B cell (primary cell): Measurements from ENCODE around the gene EIF4ENIF1. TPM values are rescaled to one million over a fixed set of nuclear protein-coding genes. Genes with fewer than 3 reads are reported as not detected.
"Not testable (repeated sequence)": the region's sequence is repeated elsewhere in the genome, so short reads cannot be mapped to it uniquely, and the experiment has no call there.

Experiments
- ATAC-seq: fragments of 200-7000 bp; cut with Tn5 transposase; one replicate; pipeline ENCODE4 v1.10.0; 2021; ENCODE audit warnings: low read depth, mild to moderate bottlenecking, moderate number of reproducible peaks, moderate library complexity
- CTCF ChIA-PET: fragments of 350-600 bp; sonication (Branson Sonifier 250); formaldehyde crosslinking; loops from one replicate; lab custom pipeline; 2021; ENCODE audit warnings: antibody characterized with exemption, inconsistent platforms; lab: Charles Lee
- POLR2A ChIA-PET: fragments of 350-600 bp; sonication (Branson Sonifier 250); formaldehyde crosslinking; loops from one replicate; lab custom pipeline; 2021; ENCODE audit warnings: antibody characterized with exemption; lab: Charles Lee
- DNase-seq: peaks from one replicate; pipeline ENCODE4 v3.0.0; 2013
- H2AFZ ChIP-seq: 2 replicates; pipeline ENCODE4 v1.6.1; 2012; ENCODE audit warnings: mild to moderate bottlenecking, low read depth, low read length; ENCODE audit not compliant: insufficient read depth, poor library complexity, severe bottlenecking
- H3K27ac ChIP-seq, 2 donors: 1 replicate in 1 of 2; 2 replicates in 1 of 2; pipeline ENCODE4 v1.5.1; 2012 to 2013; ENCODE audit warnings: low read length in 2 of 2, mild to moderate bottlenecking in 2 of 2, moderate library complexity in 1 of 2
- H3K27me3 ChIP-seq, 4 experiments: fragments of 200-600 bp in 1 of 4; sonication (generic) in 1 of 4; replicated peaks in 1 of 4; 1 replicate in 2 of 4; 2 replicates in 2 of 4; pipeline versions ENCODE4 v1.6.1 to v1.7.0; 2013 to 2016; ENCODE audit warnings: low read length in 3 of 4, mild to moderate bottlenecking in 2 of 4, mixed read lengths in 1 of 4, moderate library complexity in 1 of 4; ENCODE audit not compliant: insufficient read depth in 4 of 4, control insufficient read depth in 3 of 4; ENCODE audit errors: control extremely low read depth in 1 of 4
- H3K36me3 ChIP-seq, 2 experiments: replicated peaks in 1 of 2; 1 replicate in 1 of 2; 2 replicates in 1 of 2; pipeline versions ENCODE4 v1.6.1 to v1.7.1; 2013; ENCODE audit warnings: low read length in 1 of 2; ENCODE audit not compliant: insufficient read depth in 2 of 2, control insufficient read depth in 1 of 2; ENCODE audit errors: control extremely low read depth in 1 of 2, extremely low read depth in 1 of 2
- H3K4me1 ChIP-seq, 2 donors: fragments of 200-600 bp in 1 of 2; sonication (generic) in 1 of 2; 1 replicate in 1 of 2; 2 replicates in 1 of 2; pipeline versions ENCODE4 v1.5.1 to v1.6.1; 2013 to 2017; ENCODE audit warnings: low read length in 2 of 2; ENCODE audit not compliant: control insufficient read depth in 2 of 2, insufficient read depth in 2 of 2
- H3K4me2 ChIP-seq: replicated peaks from 2 replicates; pipeline ENCODE3; 2012; ENCODE audit warnings: mild to moderate bottlenecking, low read depth, low read length; ENCODE audit not compliant: poor library complexity, severe bottlenecking
- H3K4me3 ChIP-seq, 5 experiments: fragments of 200-600 bp in 1 of 5; sonication (generic) in 1 of 5; 1 replicate in 3 of 5; 2 replicates in 2 of 5; pipeline versions ENCODE4 v1.5.1 to v1.7.0; 2011 to 2016; ENCODE audit warnings: low read length in 4 of 5, mild to moderate bottlenecking in 4 of 5, low read depth in 2 of 5, control low read depth in 1 of 5, moderate library complexity in 1 of 5; ENCODE audit not compliant: insufficient read depth in 1 of 5; ENCODE audit errors: control extremely low read depth in 1 of 5, extremely low read depth in 1 of 5
- H3K79me2 ChIP-seq: fragments of 200-600 bp; sonication (generic); one replicate; pipeline ENCODE4 v1.6.0; 2016; ENCODE audit warnings: low read length; ENCODE audit not compliant: control insufficient read depth, insufficient read depth
- H3K9ac ChIP-seq: fragments of 200-600 bp; sonication (generic); 2 replicates; pipeline ENCODE4 v1.6.1; 2017; ENCODE audit warnings: mild to moderate bottlenecking, low read length, moderate library complexity
- H3K9me3 ChIP-seq, 3 donors: one replicate each; pipeline versions ENCODE4 v1.6.1 to v1.7.1; 2013; ENCODE audit warnings: low read length in 2 of 3; ENCODE audit not compliant: control insufficient read depth in 2 of 3, insufficient read depth in 1 of 3; ENCODE audit errors: control extremely low read depth in 1 of 3
- H4K20me1 ChIP-seq: 2 replicates; pipeline ENCODE4 v1.6.0; 2012; ENCODE audit warnings: mild to moderate bottlenecking, low read length; ENCODE audit not compliant: insufficient read depth, control insufficient read depth, poor library complexity, severe bottlenecking
- H3K27ac Mint-ChIP-seq: one replicate; pipeline ENCODE4 v1.8.0; 2021; ENCODE audit warnings: mixed read lengths
- H3K27me3 Mint-ChIP-seq: one replicate; pipeline ENCODE4 v1.8.0; 2021; ENCODE audit warnings: mixed read lengths
- H3K4me1 Mint-ChIP-seq: one replicate; pipeline ENCODE4 v1.8.0; 2021; ENCODE audit warnings: mixed read lengths
- H3K4me3 Mint-ChIP-seq: one replicate; pipeline ENCODE4 v1.8.0; 2021; ENCODE audit warnings: mixed read lengths
- H3K9me3 Mint-ChIP-seq: one replicate; pipeline ENCODE4 v1.8.0; 2022; ENCODE audit warnings: mixed read lengths; ENCODE audit not compliant: insufficient read depth
- CTCF ChIP-seq: fragments of 200-600 bp; IDR thresholded peaks from one replicate; pipeline ENCODE4 v1.8.0; 2022; ENCODE audit warnings: antibody characterized with exemption, mild to moderate bottlenecking
- EZH2 ChIP-seq: IDR thresholded peaks from 2 replicates; pipeline ENCODE4 v1.6.1; 2012; ENCODE audit warnings: borderline replicate concordance, low read depth, mild to moderate bottlenecking, moderate library complexity, low read length; ENCODE audit not compliant: insufficient read depth, poor library complexity, severe bottlenecking
- WGBS: methylation state at CpG from one replicate; pipeline ENCODE4 v1.1.5; 2013; ENCODE audit warnings: missing lambda C conversion rate; ENCODE audit not compliant: insufficient coverage; 5-methylcytosine and 5-hydroxymethylcytosine counted together
- intact Hi-C: fragments of 100-400 bp; cut with micrococcal nuclease; formaldehyde crosslinking; loops from one replicate; pipeline ENCODE4 v1.10.0; 2022
- polyA plus RNA-seq: library from polyadenylated mRNA; depleted of rRNA; stranded (reverse); fragments of >200 nt; gene quantifications from 2 replicates; pipeline ENCODE4 v1.2.3, GENCODE V29; 2012
- total RNA-seq, 2 donors: library from RNA; stranded (reverse); fragments of 120-200 nt in 1 of 2; gene quantifications; 1 replicate in 1 of 2; 2 replicates in 1 of 2; pipeline versions ENCODE4 v1.2.3 to v1.2.4, GENCODE V29; 2013 to 2022

The EIF4ENIF1 gene
- total and polyA plus RNA-seq, 2 donors (not counting 1 experiment from before 2014, with no cell fraction given), result 29.4 to 58.3 TPM

DNA sequence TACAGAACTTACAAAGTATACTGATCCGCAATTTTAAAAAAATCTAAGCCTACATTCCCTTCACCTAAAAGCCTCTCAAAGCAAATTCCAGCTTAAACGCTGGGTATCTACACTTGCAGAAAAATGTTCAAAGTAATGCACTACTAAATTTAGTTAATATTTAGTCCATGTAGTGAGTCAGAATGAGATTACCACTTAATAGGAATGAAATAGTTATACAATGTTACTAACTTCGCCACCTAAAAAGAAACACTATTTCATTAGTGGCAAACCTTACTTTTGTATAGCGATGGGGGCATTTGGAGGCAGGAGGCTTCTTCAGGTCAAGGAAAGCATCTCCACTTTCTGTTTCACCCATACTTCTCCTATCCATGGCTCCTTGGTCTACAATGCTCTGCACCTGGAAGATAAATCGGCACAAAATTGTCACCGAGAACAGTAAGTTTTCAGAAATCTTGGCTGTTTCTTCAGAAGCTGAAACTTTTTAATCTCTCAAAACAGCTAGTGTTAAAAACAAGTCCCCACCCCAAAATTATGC lies 1.2 kb downstream of the EIF4ENIF1 start:
- TF ChIP-seq CTCF, result no peak
- TF ChIP-seq EZH2, result no peak
- intact Hi-C loops, result loop anchor here (5.0 kb wide), 1 partner anchor 276 kb away; the partner anchor contains the start of gene LIMK2
- no peaks in the 10 kb centered on the region for H4K20me1 ChIP-seq

GRCh38 chr22:31486951-31487350 lies 2.7 kb downstream of the EIF4ENIF1 start:
- H3K27ac Mint-ChIP-seq, result no peak overlapping the region
- intact Hi-C loops, result loop anchor here (5.0 kb wide), 1 partner anchor 275 kb away; the partner anchor contains the start of gene LIMK2
- DNase-seq (no peak), ATAC-seq (no peak)
- Histone ChIP-seq H3K27me3 (no peaks in the 10 kb centered on the region), H3K4me1 (peaks cover 23 to 28% of the 10 kb centered on the region in 2 donors), H3K4me3 (no peak overlapping the region), H3K4me2 (no peak overlapping the region), H3K36me3 (peaks cover 0 to 46% of the 10 kb centered on the region in 2 experiments), H4K20me1 (peaks cover under 1% of the 10 kb centered on the region), H3K27ac (no peak overlapping the region), H3K9me3 (no peaks in the 10 kb centered on the region), H3K9ac (no peak overlapping the region), H2AFZ (no peak overlapping the region), H3K79me2 (peaks cover 60% of the 10 kb centered on the region)
- POLR2A ChIA-PET, result interaction anchor here (0.7 kb wide), 1 partner anchor 35 kb away, joined by 12 read pairs; no protein-coding TSS in a partner anchor
- WGBS, result no CpG with 5 or more reads among the region's 2 CpGs
- TF ChIP-seq CTCF (no peak), EZH2 (no peak)
- peak overlapping the region; percentile 45 for H3K4me3 Mint-ChIP-seq
- peaks cover 48% of the 10 kb centered on the region for H3K4me1 Mint-ChIP-seq
- H3K27me3 Mint-ChIP-seq, result no peaks in the 10 kb centered on the region
- no peaks in the 10 kb centered on the region for H3K9me3 Mint-ChIP-seq
- CTCF ChIA-PET, result interaction anchor here (0.6 kb wide), 1 partner anchor 20 kb away, joined by 3 read pairs; no protein-coding TSS in a partner anchor

More for the DNA sequence above, 1.2 kb downstream of the EIF4ENIF1 start:
- Histone ChIP-seq H3K79me2 (peaks cover 46% of the 10 kb centered on the region), H3K4me2 (peak overlapping the region; percentile 84), H3K9me3 (no peaks in the 10 kb centered on the region), H3K27me3 (no peaks in the 10 kb centered on the region), H3K4me1 (peaks cover 23 to 33% of the 10 kb centered on the region in 2 donors), H3K4me3 (peak overlapping the region; percentile 53 to 100 (median 76)), H3K36me3 (peaks cover 0 to 41% of the 10 kb centered on the region in 2 experiments), H2AFZ (peak overlapping the region; percentile 86), H3K27ac (peak overlapping the region; percentile 62 to 99), H3K9ac (peak overlapping the region; percentile 94)
- Mint-ChIP-seq H3K27me3 (no peaks in the 10 kb centered on the region), H3K4me1 (peaks cover 53% of the 10 kb centered on the region), H3K4me3 (peak overlapping the region; percentile 73), H3K9me3 (no peaks in the 10 kb centered on the region), H3K27ac (peak overlapping the region; percentile 86)
- WGBS, result 64% methylated on average over 3 of the region's 6 CpGs
- ChIA-PET POLR2A (interaction anchor here (0.5 to 1.3 kb wide), 4 partner anchors 8 to 128 kb away, joined by 3 to 9 read pairs (median 4); partner anchors contain the start of gene SFI1), CTCF (interaction anchor here (1.0 to 2.5 kb wide), 5 partner anchors 12 to 146 kb away, joined by 3 to 10 read pairs (median 3); no protein-coding TSS in a partner anchor)
- no peak for ATAC-seq
- DNase-seq, result peak; percentile 31

- H3K9me3 ChIP-seq, H4K20me1 ChIP-seq, H3K4me3 ChIP-seq, POLR2A ChIA-PET, DNase-seq, H3K27me3 Mint-ChIP-seq, H3K27ac Mint-ChIP-seq, H3K4me2 ChIP-seq, H3K27ac ChIP-seq, ATAC-seq, H3K9me3 Mint-ChIP-seq, H3K4me3 Mint-ChIP-seq, CTCF ChIA-PET, H3K9ac ChIP-seq, H3K27me3 ChIP-seq, H2AFZ ChIP-seq: not testable (repeated sequence)
- H3K4me1 ChIP-seq, result peaks cover 21 to 23% of the 10 kb centered on the region in 2 donors
- intact Hi-C loops, result loop anchor here (5.0 kb wide), 1 partner anchor 274 kb away; the partner anchor contains the start of gene LIMK2
- WGBS, result 100% methylated on average over 10 of the region's 11 CpGs
- H3K4me1 Mint-ChIP-seq, result peaks cover 44% of the 10 kb centered on the region
- peaks cover 0 to 47% of the 10 kb centered on the region in 2 experiments for H3K36me3 ChIP-seq
- peaks cover 65% of the 10 kb centered on the region for H3K79me2 ChIP-seq
Measured at GRCh38 chr22:31486369-31486768, 3.3 kb downstream of the EIF4ENIF1 start.
